GM12878 (cell line): ENCODE measurements around the gene CACNG3. TPM values are rescaled to one million over a fixed set of nuclear protein-coding genes. Genes with fewer than 3 reads are reported as not detected.
"Not testable (repeated sequence)": the region's sequence is repeated elsewhere in the genome, so short reads cannot be mapped to it uniquely, and the experiment has no call there.

Source experiments
- ATAC-seq: fragments of 200-7000 bp; cut with Tn5 transposase; 3 replicates; pipeline ENCODE4 v1.9.1; 2020; ENCODE audit warnings: mild to moderate bottlenecking, moderate library complexity
- BruUV-seq: library from RNA; stranded (reverse); fragments of 400-500 nt; replicated peaks from 2 replicates; lab custom pipeline; 2021; lab: Mats Ljungman, UMichigan
- CTCF ChIA-PET: fragments of 300-600 bp; sonication (Branson Sonifier 250); formaldehyde crosslinking; extraction: SDS; loops from one replicate; lab custom pipeline; 2021; ENCODE audit warnings: inconsistent platforms; lab: Yijun Ruan, JAX
- POLR2A ChIA-PET: fragments of 350-600 bp; formaldehyde crosslinking; extraction: SDS; loops from one replicate; lab custom pipeline; 2021; ENCODE audit warnings: inconsistent platforms; lab: Charles Lee
- RAD21 ChIA-PET: fragments of 300-600 bp; sonication (Branson Sonifier 250); formaldehyde crosslinking; loops from one replicate; lab custom pipeline; 2023; ENCODE audit warnings: antibody characterized with exemption; ENCODE audit not compliant: unreplicated experiment; lab: Charles Lee
- SMC1A ChIA-PET: fragments of 300-600 bp; sonication (Branson Sonifier 250); formaldehyde crosslinking; loops from one replicate; lab custom pipeline; 2023; ENCODE audit not compliant: unreplicated experiment, uncharacterized antibody; lab: Charles Lee
- DNase-seq: peaks from one replicate; pipeline ENCODE4 v3.0.0-alpha.2; 2011; ENCODE audit warnings: low read depth, low spot score
- FAIRE-seq: peaks from 3 replicates; lab custom pipeline; 2011; peaks lifted over from hg19 to GRCh38; lab: Jason Lieb, UNC
- H2AFZ ChIP-seq: 2 replicates; pipeline ENCODE4 v1.6.0; 2011; ENCODE audit warnings: low read depth, low read length, control low read depth; ENCODE audit not compliant: control insufficient read depth
- H3K27ac ChIP-seq: 2 replicates; pipeline ENCODE4 v1.5.1; 2011; ENCODE audit warnings: control low read depth; ENCODE audit not compliant: control insufficient read depth, insufficient read depth
- H3K27me3 ChIP-seq, 2 experiments: replicated peaks in 1 of 2; 2 replicates each; pipeline versions ENCODE4 v1.6.0 to v1.6.1; 2011; ENCODE audit warnings: low read length in 1 of 2; ENCODE audit not compliant: control insufficient read depth in 2 of 2, insufficient read depth in 2 of 2
- H3K36me3 ChIP-seq, 2 experiments: 2 replicates each; pipeline ENCODE4 v1.5.1; 2011; ENCODE audit warnings: low read length in 1 of 2; ENCODE audit not compliant: control insufficient read depth in 2 of 2, insufficient read depth in 2 of 2
- H3K4me1 ChIP-seq: 2 replicates; pipeline ENCODE4 v1.6.1; 2011; ENCODE audit warnings: mild to moderate bottlenecking, low read length, moderate library complexity, mixed read lengths; ENCODE audit not compliant: control insufficient read depth, insufficient read depth
- H3K4me2 ChIP-seq: 2 replicates; pipeline ENCODE4 v1.6.0; 2011; ENCODE audit warnings: control low read depth; ENCODE audit not compliant: control insufficient read depth, insufficient read depth
- H3K4me3 ChIP-seq: fragments of 200-600 bp; sonication (generic); 2 replicates; pipeline ENCODE4 v1.5.1; 2016
- H3K79me2 ChIP-seq: 2 replicates; pipeline ENCODE4 v1.6.0; 2011; ENCODE audit warnings: low read length; ENCODE audit not compliant: control insufficient read depth, insufficient read depth
- H3K9ac ChIP-seq: 2 replicates; pipeline ENCODE4 v1.8.0; 2011; ENCODE audit warnings: low read length, control low read depth, mixed read lengths; ENCODE audit not compliant: control insufficient read depth, insufficient read depth
- H3K9me3 ChIP-seq: replicated peaks from 3 replicates; pipeline ENCODE4 v1.5.1; 2011; ENCODE audit warnings: mild to moderate bottlenecking, low read length; ENCODE audit not compliant: control insufficient read depth, insufficient read depth
- H4K20me1 ChIP-seq: 2 replicates; pipeline ENCODE4 v1.6.0; 2011; ENCODE audit not compliant: control insufficient read depth, insufficient read depth
- CHD1 ChIP-seq: IDR thresholded peaks from 2 replicates; pipeline ENCODE4 v1.6.1; 2012; ENCODE audit warnings: low read depth, low read length, improper control_type of control experiment
- CREM ChIP-seq: IDR thresholded peaks from 2 replicates; pipeline ENCODE4 v1.6.1; 2014; ENCODE audit warnings: antibody characterized with exemption, low read depth
- IKZF2 ChIP-seq, 2 experiments: fragments of 450-650 bp; IDR thresholded peaks; 2 replicates each; pipeline ENCODE4 v1.6.1; 2017; ENCODE audit warnings: mild to moderate bottlenecking in 2 of 2, moderate library complexity in 2 of 2
- IRF4 ChIP-seq: IDR thresholded peaks from 2 replicates; pipeline ENCODE4 v1.6.1; 2011; ENCODE audit warnings: low read depth, low read length
- RELA ChIP-seq: fragments of 450-650 bp; IDR thresholded peaks from 2 replicates; pipeline ENCODE4 v1.8.0; 2014; ENCODE audit warnings: borderline replicate concordance; ENCODE audit not compliant: partially characterized antibody
- SMC3 ChIP-seq: IDR thresholded peaks from 2 replicates; pipeline ENCODE4 v1.6.1; 2011; ENCODE audit warnings: low read length, improper control_type of control experiment, borderline replicate concordance
- WRNIP1 ChIP-seq: IDR thresholded peaks from 2 replicates; pipeline ENCODE4 v1.6.1; 2011; ENCODE audit warnings: low read depth, low read length, improper control_type of control experiment, borderline replicate concordance
- YBX1 ChIP-seq: fragments of 450-650 bp; IDR thresholded peaks from 2 replicates; pipeline ENCODE4 v1.6.1; 2016; ENCODE audit warnings: antibody characterized with exemption
- ZSCAN29 ChIP-seq: fragments of 450-650 bp; IDR thresholded peaks from 2 replicates; pipeline ENCODE4 v1.6.1; 2017; ENCODE audit warnings: mild to moderate bottlenecking, moderate library complexity
- WGBS: methylation state at CpG from one replicate; pipeline ENCODE4 v1.1.6; 2016; ENCODE audit warnings: low lambda C conversion rate; ENCODE audit not compliant: insufficient replicate concordance, insufficient coverage; ENCODE audit errors: missing lambda C conversion rate; 5-methylcytosine and 5-hydroxymethylcytosine counted together
- in situ Hi-C: fragments of 300-500 bp; cut with MboI; formaldehyde crosslinking; loops from 9 replicates; pipeline ENCODE4 v1.14.3; 2018; ENCODE audit warnings: mixed read lengths
- intact Hi-C: fragments of 100-400 bp; cut with micrococcal nuclease; formaldehyde crosslinking; loops from one replicate; pipeline ENCODE4 v1.14.2; 2022; ENCODE audit not compliant: unreplicated experiment
- polyA plus RNA-seq, 11 experiments: library from polyadenylated mRNA; depleted of rRNA in 4 of 11; unstranded in 6 of 11; stranded (reverse) in 5 of 11; fragments of >200 nt; fragmentation: Nextera tagmentation in 4 of 11; fragmentation: Illumina TruSeq in 1 of 11; extraction: Ambion mirVana in 4 of 11; extraction: Trizol in 1 of 11; gene quantifications; 1 replicate in 1 of 11; 2 replicates in 10 of 11; pipeline versions ENCODE4 v1.2.1 to v1.2.3, GENCODE V29; 2011 to 2016; ENCODE audit warnings: inconsistent platforms in 2 of 11, missing spikeins in 2 of 11, low read depth in 1 of 11
- total RNA-seq, 4 experiments: library from RNA; depleted of rRNA in 3 of 4; stranded (reverse); fragments of >200 nt in 3 of 4; fragmentation: Illumina TruSeq in 1 of 4; extraction: Trizol in 1 of 4; gene quantifications; 2 replicates each; pipeline versions ENCODE4 v1.2.1 to v1.2.3, GENCODE V29; 2013 to 2021
- TF ChIP-seq, protein P1 (sequence below): fragments of 450-650 bp; formaldehyde crosslinking; IDR thresholded peaks from 2 replicates; pipeline ENCODE4 v1.5.0; 2022; ENCODE audit warnings: mild to moderate bottlenecking, missing genetic modification characterization
- TF ChIP-seq, protein P2 (sequence below): fragments of 450-650 bp; IDR thresholded peaks from 2 replicates; pipeline ENCODE4 v1.6.1; 2017; ENCODE audit warnings: mild to moderate bottlenecking, low read depth, inconsistent platforms; ENCODE audit not compliant: poor library complexity, severe bottlenecking

Gene CACNG3
- total and polyA plus RNA-seq, 10 of the 15 experiments (the other 5 are each of a cell fraction or from before 2014, with no cell fraction given), result 0.04 TPM; not detected in 9

DNA sequence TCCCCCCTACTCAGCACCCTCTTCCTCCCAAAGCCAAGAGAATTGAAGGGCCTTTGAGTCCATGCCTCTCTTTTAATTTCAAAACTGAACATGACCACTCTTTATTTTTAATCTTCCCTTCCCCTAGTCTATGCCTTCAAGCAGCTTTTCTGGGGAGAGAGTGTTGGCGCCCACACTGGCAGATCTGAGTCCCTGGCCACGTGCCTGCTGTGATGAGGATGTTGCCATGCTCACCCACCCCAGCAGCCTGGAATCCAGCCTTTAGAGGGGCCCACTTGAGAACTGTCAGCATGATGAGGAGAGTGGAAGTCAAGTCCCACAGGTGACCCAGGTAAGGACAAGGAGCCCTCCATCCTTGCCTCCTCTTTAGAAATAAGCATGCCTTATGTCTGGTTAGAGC, 20.3 kb upstream of the CACNG3 start:
- Histone ChIP-seq H3K27ac (no peak overlapping the region), H3K9ac (no peak overlapping the region), H3K27me3 (no peaks in the 10 kb centered on the region), H3K4me2 (no peak overlapping the region), H3K36me3 (no peaks in the 10 kb centered on the region), H3K79me2 (no peaks in the 10 kb centered on the region), H2AFZ (no peak overlapping the region), H4K20me1 (no peaks in the 10 kb centered on the region), H3K4me1 (no peaks in the 10 kb centered on the region), H3K9me3 (no peaks in the 10 kb centered on the region; the same call in 2 of the 3 replicates), H3K4me3 (no peak overlapping the region)
- BruUV-seq, result no TSS peak
- SMC1A ChIA-PET, result interaction anchor here (1.2 kb wide), 1 partner anchor 17 kb away, joined by 3 read pairs; no protein-coding TSS in a partner anchor
- POLR2A ChIA-PET, result no interaction called here
- whole genome bisulfite sequencing, result 17% methylated on average over 2 of the region's 2 CpGs
- in situ Hi-C loops (no loop called here), intact Hi-C loops (no loop called here)
- ATAC-seq (no peak), FAIRE-seq (no peak), DNase-seq (no peak)
- CTCF ChIA-PET, result interaction anchor here (0.6 to 1.5 kb wide), 2 partner anchors 9 to 123 kb away, joined by 3 read pairs; no protein-coding TSS in a partner anchor
- RAD21 ChIA-PET, result no interaction called here
- TF ChIP-seq, protein P1, sequence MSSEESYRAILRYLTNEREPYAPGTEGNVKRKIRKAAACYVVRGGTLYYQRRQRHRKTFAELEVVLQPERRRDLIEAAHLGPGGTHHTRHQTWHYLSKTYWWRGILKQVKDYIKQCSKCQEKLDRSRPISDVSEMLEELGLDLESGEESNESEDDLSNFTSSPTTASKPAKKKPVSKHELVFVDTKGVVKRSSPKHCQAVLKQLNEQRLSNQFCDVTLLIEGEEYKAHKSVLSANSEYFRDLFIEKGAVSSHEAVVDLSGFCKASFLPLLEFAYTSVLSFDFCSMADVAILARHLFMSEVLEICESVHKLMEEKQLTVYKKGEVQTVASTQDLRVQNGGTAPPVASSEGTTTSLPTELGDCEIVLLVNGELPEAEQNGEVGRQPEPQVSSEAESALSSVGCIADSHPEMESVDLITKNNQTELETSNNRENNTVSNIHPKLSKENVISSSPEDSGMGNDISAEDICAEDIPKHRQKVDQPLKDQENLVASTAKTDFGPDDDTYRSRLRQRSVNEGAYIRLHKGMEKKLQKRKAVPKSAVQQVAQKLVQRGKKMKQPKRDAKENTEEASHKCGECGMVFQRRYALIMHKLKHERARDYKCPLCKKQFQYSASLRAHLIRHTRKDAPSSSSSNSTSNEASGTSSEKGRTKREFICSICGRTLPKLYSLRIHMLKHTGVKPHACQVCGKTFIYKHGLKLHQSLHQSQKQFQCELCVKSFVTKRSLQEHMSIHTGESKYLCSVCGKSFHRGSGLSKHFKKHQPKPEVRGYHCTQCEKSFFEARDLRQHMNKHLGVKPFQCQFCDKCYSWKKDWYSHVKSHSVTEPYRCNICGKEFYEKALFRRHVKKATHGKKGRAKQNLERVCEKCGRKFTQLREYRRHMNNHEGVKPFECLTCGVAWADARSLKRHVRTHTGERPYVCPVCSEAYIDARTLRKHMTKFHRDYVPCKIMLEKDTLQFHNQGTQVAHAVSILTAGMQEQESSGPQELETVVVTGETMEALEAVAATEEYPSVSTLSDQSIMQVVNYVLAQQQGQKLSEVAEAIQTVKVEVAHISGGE (CRISPR knock-in tag), result no peak
- TF ChIP-seq YBX1 (no peak), IKZF2 (IDR thresholded peaks at IDR 0.05) (no peak), RELA (no peak), WRNIP1 (no peak), CHD1 (no peak), IRF4 (no peak), CREM (no peak), SMC3 (no peak), ZSCAN29 (no peak)
- TF ChIP-seq, protein P2, sequence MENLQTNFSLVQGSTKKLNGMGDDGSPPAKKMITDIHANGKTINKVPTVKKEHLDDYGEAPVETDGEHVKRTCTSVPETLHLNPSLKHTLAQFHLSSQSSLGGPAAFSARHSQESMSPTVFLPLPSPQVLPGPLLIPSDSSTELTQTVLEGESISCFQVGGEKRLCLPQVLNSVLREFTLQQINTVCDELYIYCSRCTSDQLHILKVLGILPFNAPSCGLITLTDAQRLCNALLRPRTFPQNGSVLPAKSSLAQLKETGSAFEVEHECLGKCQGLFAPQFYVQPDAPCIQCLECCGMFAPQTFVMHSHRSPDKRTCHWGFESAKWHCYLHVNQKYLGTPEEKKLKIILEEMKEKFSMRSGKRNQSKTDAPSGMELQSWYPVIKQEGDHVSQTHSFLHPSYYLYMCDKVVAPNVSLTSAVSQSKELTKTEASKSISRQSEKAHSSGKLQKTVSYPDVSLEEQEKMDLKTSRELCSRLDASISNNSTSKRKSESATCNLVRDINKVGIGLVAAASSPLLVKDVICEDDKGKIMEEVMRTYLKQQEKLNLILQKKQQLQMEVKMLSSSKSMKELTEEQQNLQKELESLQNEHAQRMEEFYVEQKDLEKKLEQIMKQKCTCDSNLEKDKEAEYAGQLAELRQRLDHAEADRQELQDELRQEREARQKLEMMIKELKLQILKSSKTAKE, result no peak

DNA sequence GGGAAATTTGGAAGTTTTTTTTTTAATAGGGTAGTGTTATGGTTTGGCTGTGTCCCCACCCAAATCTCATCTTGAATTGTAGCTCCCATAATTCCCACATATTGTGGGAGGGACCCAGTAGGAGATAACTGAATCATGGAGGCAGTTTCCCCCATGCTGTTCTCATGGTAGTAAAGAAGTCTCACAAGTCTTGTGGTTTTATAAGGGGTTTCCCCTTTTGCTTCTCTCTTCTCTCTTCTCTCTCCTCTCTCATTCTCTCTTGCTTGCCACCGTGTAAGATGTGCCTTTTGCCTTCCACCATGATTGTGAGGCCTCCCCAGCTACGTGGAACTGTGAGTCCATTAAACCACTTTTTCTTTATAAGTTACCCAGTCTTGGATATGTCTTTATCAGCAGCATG, 17.3 kb upstream of the CACNG3 start:
- H3K27me3 ChIP-seq, ATAC-seq, POLR2A ChIA-PET, H3K79me2 ChIP-seq, SMC1A ChIA-PET, H3K4me1 ChIP-seq, H3K36me3 ChIP-seq, DNase-seq, H3K27ac ChIP-seq, H2AFZ ChIP-seq, H3K9ac ChIP-seq, FAIRE-seq, RAD21 ChIA-PET, intact Hi-C loops, H4K20me1 ChIP-seq, H3K4me2 ChIP-seq, H3K4me3 ChIP-seq, BruUV-seq, in situ Hi-C loops, H3K9me3 ChIP-seq: not testable (repeated sequence)
- 6% methylated on average over 2 of the region's 2 CpGs for WGBS
- CTCF ChIA-PET, result interaction anchor here (1.9 kb wide), 1 partner anchor 14 kb away, joined by 7 read pairs; no protein-coding TSS in a partner anchor
